Measurements from ENCODE around the gene PARD3.
A peak's percentile ranks its signal among the peaks of the same experiment; 100 is the strongest.

Gene PARD3

DNA sequence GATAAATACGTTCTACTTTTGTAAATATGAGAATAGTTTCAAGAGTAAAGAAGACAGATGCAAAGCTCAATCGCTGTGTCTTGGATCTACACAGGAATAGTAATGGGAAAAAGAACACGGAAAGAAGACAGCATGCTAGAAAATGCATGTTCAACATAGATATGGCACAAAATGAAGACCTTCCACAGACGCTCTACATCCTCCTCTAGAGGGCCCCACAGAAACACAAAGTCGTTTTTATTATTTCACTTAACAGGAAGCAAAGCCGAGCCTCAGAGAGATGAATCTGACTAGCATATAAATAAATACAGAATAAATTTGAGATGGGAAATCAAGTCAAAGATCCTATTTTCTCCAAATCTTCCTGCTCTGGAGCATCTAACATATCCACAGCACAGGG is 292.6 kb downstream of the PARD3 start:
- Histone ChIP-seq H3K9ac (ENCODE audit: low read length) (0 out of 2 replicates have a peak overlapping the region, but pooled peaks have one; percentile 7), H3K9me3 (ENCODE audit: insufficient read depth, low read length) (no peaks in the 10 kb centered on the region), H3K4me2 (ENCODE audit: low read depth, low read length, poor library complexity, severe bottlenecking) (peak overlapping the region; percentile 51), H2AFZ (ENCODE audit: low read depth, low read length, severe bottlenecking) (peak overlapping the region; percentile 74), H3F3A (ENCODE audit: insufficient read depth) (no peaks in the 10 kb centered on the region), H3K79me2 (ENCODE audit: insufficient read depth, low read length) (no peaks in the 10 kb centered on the region), H3K4me3 (ENCODE audit: insufficient read depth, low read length, poor library complexity, severe bottlenecking) (no peak overlapping the region), H4K20me1 (ENCODE audit: low read depth, low read length) (no peaks in the 10 kb centered on the region), H3K36me3 (ENCODE audit: low read length) (no peaks in the 10 kb centered on the region), H3K27ac (ENCODE audit: low read depth, low read length) (no peak overlapping the region), H3K9me2 (replicated peaks; ENCODE audit: insufficient read depth, low read length) (no peaks in the 10 kb centered on the region), H3K27me3 (ENCODE audit: low read length) (no peaks in the 10 kb centered on the region)
- TF ChIP-seq EZH2phosphoT487 (conservative IDR thresholded peaks at IDR 0.05; ENCODE audit: low read length), result no peak
- TF ChIP-seq, protein P1, sequence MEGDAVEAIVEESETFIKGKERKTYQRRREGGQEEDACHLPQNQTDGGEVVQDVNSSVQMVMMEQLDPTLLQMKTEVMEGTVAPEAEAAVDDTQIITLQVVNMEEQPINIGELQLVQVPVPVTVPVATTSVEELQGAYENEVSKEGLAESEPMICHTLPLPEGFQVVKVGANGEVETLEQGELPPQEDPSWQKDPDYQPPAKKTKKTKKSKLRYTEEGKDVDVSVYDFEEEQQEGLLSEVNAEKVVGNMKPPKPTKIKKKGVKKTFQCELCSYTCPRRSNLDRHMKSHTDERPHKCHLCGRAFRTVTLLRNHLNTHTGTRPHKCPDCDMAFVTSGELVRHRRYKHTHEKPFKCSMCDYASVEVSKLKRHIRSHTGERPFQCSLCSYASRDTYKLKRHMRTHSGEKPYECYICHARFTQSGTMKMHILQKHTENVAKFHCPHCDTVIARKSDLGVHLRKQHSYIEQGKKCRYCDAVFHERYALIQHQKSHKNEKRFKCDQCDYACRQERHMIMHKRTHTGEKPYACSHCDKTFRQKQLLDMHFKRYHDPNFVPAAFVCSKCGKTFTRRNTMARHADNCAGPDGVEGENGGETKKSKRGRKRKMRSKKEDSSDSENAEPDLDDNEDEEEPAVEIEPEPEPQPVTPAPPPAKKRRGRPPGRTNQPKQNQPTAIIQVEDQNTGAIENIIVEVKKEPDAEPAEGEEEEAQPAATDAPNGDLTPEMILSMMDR (IDR thresholded peaks at IDR 0.05; ENCODE audit: insufficient read depth, low read length, poor library complexity, severe bottlenecking), result peak; percentile 36

DNA sequence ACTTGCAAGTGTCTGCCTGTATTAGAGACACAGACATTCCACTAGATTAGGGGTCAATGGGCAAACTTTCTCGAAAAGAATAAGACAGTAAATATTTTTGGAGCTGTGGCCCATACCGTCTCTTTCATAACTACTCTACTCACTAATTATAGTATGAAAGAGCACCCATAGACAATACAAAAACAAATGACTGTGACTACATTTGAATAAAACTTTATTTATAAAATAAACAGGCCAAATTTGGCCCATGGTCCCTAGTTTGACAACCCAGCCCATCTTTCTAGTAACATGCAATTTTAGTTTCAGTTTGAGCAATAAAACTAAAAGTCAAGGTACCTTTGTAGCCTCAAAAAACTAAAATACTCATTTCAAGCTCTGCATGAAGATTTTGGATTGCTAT is 294.6 kb downstream of the PARD3 start:
- no peaks in the 10 kb centered on the region for H3K36me3 ChIP-seq (ENCODE audit: low read length)
- H3K9ac ChIP-seq (ENCODE audit: low read length), result no peak overlapping the region
- no peaks in the 10 kb centered on the region for H3K79me2 ChIP-seq (ENCODE audit: insufficient read depth, low read length)
- no peak overlapping the region for H3K4me3 ChIP-seq (ENCODE audit: insufficient read depth, low read length, poor library complexity, severe bottlenecking)
- H3K27me3 ChIP-seq (ENCODE audit: low read length), result no peaks in the 10 kb centered on the region
- H3K4me2 ChIP-seq (ENCODE audit: low read depth, low read length, poor library complexity, severe bottlenecking), result no peak overlapping the region
- no peaks in the 10 kb centered on the region for H4K20me1 ChIP-seq (ENCODE audit: low read depth, low read length)
- no peaks in the 10 kb centered on the region for H3K9me2 ChIP-seq (replicated peaks; ENCODE audit: insufficient read depth, low read length)
- TF ChIP-seq, protein P1 (IDR thresholded peaks at IDR 0.05; ENCODE audit: insufficient read depth, low read length, poor library complexity, severe bottlenecking), result no peak
- TF ChIP-seq EZH2phosphoT487 (conservative IDR thresholded peaks at IDR 0.05; ENCODE audit: low read length), result no peak
- no peaks in the 10 kb centered on the region for H3K9me3 ChIP-seq (ENCODE audit: insufficient read depth, low read length)
- no peak overlapping the region for H2AFZ ChIP-seq (ENCODE audit: low read depth, low read length, severe bottlenecking)
- no peak overlapping the region for H3K27ac ChIP-seq (ENCODE audit: low read depth, low read length)
- H3F3A ChIP-seq (ENCODE audit: insufficient read depth), result no peaks in the 10 kb centered on the region

DNA sequence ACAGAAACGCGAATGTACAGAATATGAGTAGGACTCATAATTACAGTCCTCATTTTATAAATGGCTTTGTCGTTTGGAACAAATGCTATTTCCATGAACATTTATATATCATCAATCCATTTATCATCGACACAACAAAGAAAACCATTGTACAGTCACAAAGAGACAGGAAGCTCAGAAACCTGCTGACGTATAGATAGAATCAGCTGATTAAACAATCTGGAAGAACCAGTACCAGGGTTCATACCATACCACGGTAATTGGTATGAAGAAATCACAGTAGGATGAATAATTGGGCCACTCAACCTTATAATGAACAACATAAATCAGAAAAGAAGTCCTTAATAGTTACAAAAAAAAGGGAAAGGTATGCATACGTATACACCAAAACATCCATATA is 295.0 kb downstream of the PARD3 start:
- Histone ChIP-seq H3K9me2 (replicated peaks; ENCODE audit: insufficient read depth, low read length) (no peaks in the 10 kb centered on the region), H3K27me3 (ENCODE audit: low read length) (no peaks in the 10 kb centered on the region), H3K36me3 (ENCODE audit: low read length) (no peaks in the 10 kb centered on the region), H2AFZ (ENCODE audit: low read depth, low read length, severe bottlenecking) (no peak overlapping the region), H3K4me3 (ENCODE audit: insufficient read depth, low read length, poor library complexity, severe bottlenecking) (no peak overlapping the region), H3K79me2 (ENCODE audit: insufficient read depth, low read length) (no peaks in the 10 kb centered on the region), H3F3A (ENCODE audit: insufficient read depth) (no peaks in the 10 kb centered on the region), H3K27ac (ENCODE audit: low read depth, low read length) (no peak overlapping the region), H3K9me3 (ENCODE audit: insufficient read depth, low read length) (no peaks in the 10 kb centered on the region), H3K4me2 (ENCODE audit: low read depth, low read length, poor library complexity, severe bottlenecking) (no peak overlapping the region), H3K9ac (ENCODE audit: low read length) (no peak overlapping the region), H4K20me1 (ENCODE audit: low read depth, low read length) (no peaks in the 10 kb centered on the region)
- TF ChIP-seq EZH2phosphoT487 (conservative IDR thresholded peaks at IDR 0.05; ENCODE audit: low read length), result no peak
- TF ChIP-seq, protein P1 (IDR thresholded peaks at IDR 0.05; ENCODE audit: insufficient read depth, low read length, poor library complexity, severe bottlenecking), result no peak
